Endodermal cell (in vitro differentiated cells): Measurements from ENCODE around the gene KRT9. TPM values are rescaled to one million over a fixed set of nuclear protein-coding genes. Genes with fewer than 3 reads are reported as not detected.

ENCODE experiments used
- DNase-seq: peaks from one replicate; pipeline ENCODE4 v3.0.0-alpha.2; 2017
- H3K27ac ChIP-seq: 2 replicates; pipeline ENCODE4 v1.5.1; 2013; ENCODE audit warnings: mild to moderate bottlenecking, low read depth, low read length, moderate library complexity
- H3K27me3 ChIP-seq: 2 replicates; pipeline ENCODE4 v1.6.1; 2013; ENCODE audit warnings: mild to moderate bottlenecking, low read length, moderate library complexity; ENCODE audit not compliant: insufficient read depth, control insufficient read depth, poor library complexity, severe bottlenecking
- H3K36me3 ChIP-seq: 2 replicates; pipeline ENCODE4 v1.7.0; 2013; ENCODE audit warnings: mild to moderate bottlenecking, low read length, moderate library complexity; ENCODE audit not compliant: control insufficient read depth, insufficient read depth
- H3K4me1 ChIP-seq: one replicate; pipeline ENCODE4 v1.7.0; 2013; ENCODE audit warnings: low read length; ENCODE audit not compliant: control insufficient read depth, insufficient read depth
- H3K4me3 ChIP-seq: 2 replicates; pipeline ENCODE4 v1.5.1; 2013; ENCODE audit warnings: mild to moderate bottlenecking, low read length, moderate library complexity
- H3K9ac ChIP-seq: 2 replicates; pipeline ENCODE4 v1.6.1; 2013; ENCODE audit warnings: mild to moderate bottlenecking, low read length, moderate library complexity; ENCODE audit not compliant: poor library complexity, severe bottlenecking; ENCODE audit errors: extremely low read depth
- H3K9me3 ChIP-seq: 2 replicates; pipeline ENCODE4 v1.6.1; 2013; ENCODE audit warnings: mild to moderate bottlenecking, low read length, moderate library complexity; ENCODE audit not compliant: control insufficient read depth
- H3K27ac Mint-ChIP-seq: 2 replicates; pipeline ENCODE4 v1.8.0; 2020; ENCODE audit warnings: mixed read lengths
- H3K27me3 Mint-ChIP-seq: 2 replicates; pipeline ENCODE4 v1.8.0; 2021; ENCODE audit warnings: mild to moderate bottlenecking, mixed read lengths; ENCODE audit not compliant: insufficient read depth
- H3K36me3 Mint-ChIP-seq: 2 replicates; pipeline ENCODE4 v1.8.0; 2020; ENCODE audit warnings: low read depth, mixed read lengths
- H3K4me1 Mint-ChIP-seq: 2 replicates; pipeline ENCODE4 v1.8.0; 2020; ENCODE audit warnings: mixed read lengths
- H3K4me3 Mint-ChIP-seq: 2 replicates; pipeline ENCODE4 v1.8.0; 2020; ENCODE audit warnings: mild to moderate bottlenecking, moderate library complexity, mixed read lengths
- H3K9me3 Mint-ChIP-seq: 2 replicates; pipeline ENCODE4 v1.8.0; 2020; ENCODE audit warnings: mild to moderate bottlenecking, mixed read lengths
- WGBS, 2 experiments: methylation state at CpG; one replicate each; pipeline versions ENCODE4 v1.1.5 to v1.1.7; 2013; ENCODE audit warnings: missing lambda C conversion rate in 2 of 2, mixed read lengths in 1 of 2; ENCODE audit not compliant: insufficient coverage in 1 of 2, insufficient read length in 1 of 2; 5-methylcytosine and 5-hydroxymethylcytosine counted together
- total RNA-seq, 2 donors: library from RNA; stranded (reverse); fragmentation: NEBNext Ultra II Directional in 1 of 2; extraction: Animal tissue kit (Norgen Biotek cat#: 25700) in 1 of 2; gene quantifications; 2 replicates in 1 of 2; 3 replicates in 1 of 2; pipeline ENCODE4 v1.2.1, GENCODE V29; 2021
- TF ChIP-seq, protein P1 (sequence below): fragments of 200-600 bp; sonication (generic); conservative IDR thresholded peaks from 2 replicates; pipeline ENCODE4 v1.5.0; 2021; ENCODE audit warnings: antibody characterized with exemption, mild to moderate bottlenecking

The KRT9 gene
- total RNA-seq, 2 donors from 2014 or later = not detected

GRCh38 chr17:41580687-41581365, 9.0 kb upstream of the KRT9 start:
- Histone ChIP-seq H3K9ac (no peak overlapping the region), H3K4me1 (peaks cover 4% of the 10 kb centered on the region), H3K36me3 (no peaks in the 10 kb centered on the region), H3K9me3 (no peaks in the 10 kb centered on the region), H3K27ac (no peak overlapping the region), H3K27me3 (no peaks in the 10 kb centered on the region), H3K4me3 (no peak overlapping the region)
- DNase-seq = no peak
- TF ChIP-seq, protein P1, sequence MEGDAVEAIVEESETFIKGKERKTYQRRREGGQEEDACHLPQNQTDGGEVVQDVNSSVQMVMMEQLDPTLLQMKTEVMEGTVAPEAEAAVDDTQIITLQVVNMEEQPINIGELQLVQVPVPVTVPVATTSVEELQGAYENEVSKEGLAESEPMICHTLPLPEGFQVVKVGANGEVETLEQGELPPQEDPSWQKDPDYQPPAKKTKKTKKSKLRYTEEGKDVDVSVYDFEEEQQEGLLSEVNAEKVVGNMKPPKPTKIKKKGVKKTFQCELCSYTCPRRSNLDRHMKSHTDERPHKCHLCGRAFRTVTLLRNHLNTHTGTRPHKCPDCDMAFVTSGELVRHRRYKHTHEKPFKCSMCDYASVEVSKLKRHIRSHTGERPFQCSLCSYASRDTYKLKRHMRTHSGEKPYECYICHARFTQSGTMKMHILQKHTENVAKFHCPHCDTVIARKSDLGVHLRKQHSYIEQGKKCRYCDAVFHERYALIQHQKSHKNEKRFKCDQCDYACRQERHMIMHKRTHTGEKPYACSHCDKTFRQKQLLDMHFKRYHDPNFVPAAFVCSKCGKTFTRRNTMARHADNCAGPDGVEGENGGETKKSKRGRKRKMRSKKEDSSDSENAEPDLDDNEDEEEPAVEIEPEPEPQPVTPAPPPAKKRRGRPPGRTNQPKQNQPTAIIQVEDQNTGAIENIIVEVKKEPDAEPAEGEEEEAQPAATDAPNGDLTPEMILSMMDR = no peak
- H3K27me3 Mint-ChIP-seq = peaks cover 36% of the 10 kb centered on the region
- peaks cover 16% of the 10 kb centered on the region for H3K4me1 Mint-ChIP-seq
- H3K36me3 Mint-ChIP-seq = no peaks in the 10 kb centered on the region
- no peak overlapping the region for H3K4me3 Mint-ChIP-seq
- H3K27ac Mint-ChIP-seq = no peak overlapping the region
- H3K9me3 Mint-ChIP-seq = no peaks in the 10 kb centered on the region
- WGBS, 2 experiments = 79% methylated on average over 1 of the region's 1 CpG; no CpG with 5 or more reads in 1 of the 2 experiments

- H3K27ac ChIP-seq = no peak overlapping the region
- no peaks in the 10 kb centered on the region for H3K27me3 ChIP-seq
- H3K27me3 Mint-ChIP-seq = peaks cover 38% of the 10 kb centered on the region
- no peaks in the 10 kb centered on the region for H3K9me3 ChIP-seq
- no peak overlapping the region for H3K4me3 Mint-ChIP-seq
- H3K9me3 Mint-ChIP-seq = no peaks in the 10 kb centered on the region
- H3K4me1 ChIP-seq = peaks cover 4% of the 10 kb centered on the region
- H3K4me3 ChIP-seq = no peak overlapping the region
- peaks cover 13% of the 10 kb centered on the region for H3K4me1 Mint-ChIP-seq
- WGBS, 2 experiments = 89 to 100% methylated on average over 2 of the region's 2 CpGs
- no peak for DNase-seq
- H3K36me3 ChIP-seq = no peaks in the 10 kb centered on the region
- TF ChIP-seq, protein P1 = no peak
- no peak overlapping the region for H3K27ac Mint-ChIP-seq
- H3K36me3 Mint-ChIP-seq = no peaks in the 10 kb centered on the region
- H3K9ac ChIP-seq = no peak overlapping the region
Observed at GRCh38 chr17:41580244-41580575, 8.4 kb upstream of the KRT9 start.

GRCh38 chr17:41579484-41580243, 7.8 kb upstream of the KRT9 start:
- peaks cover 40% of the 10 kb centered on the region for H3K27me3 Mint-ChIP-seq
- H3K4me1 Mint-ChIP-seq = peaks cover 12% of the 10 kb centered on the region
- no peaks in the 10 kb centered on the region for H3K36me3 Mint-ChIP-seq
- Histone ChIP-seq H3K27me3 (no peaks in the 10 kb centered on the region), H3K9me3 (no peaks in the 10 kb centered on the region), H3K4me1 (peaks cover 4% of the 10 kb centered on the region), H3K27ac (no peak overlapping the region), H3K36me3 (no peaks in the 10 kb centered on the region), H3K4me3 (no peak overlapping the region), H3K9ac (no peak overlapping the region)
- TF ChIP-seq, protein P1 = peak; percentile 88
- no peak overlapping the region for H3K27ac Mint-ChIP-seq
- H3K9me3 Mint-ChIP-seq = no peaks in the 10 kb centered on the region
- no peak overlapping the region for H3K4me3 Mint-ChIP-seq
- WGBS, 2 experiments = 42 to 45% methylated on average over 7 to 18 of the region's 18 CpGs
- DNase-seq = peak; percentile 100
